Hematopoietic multipotent progenitor cell treated with erythropoietin and hydrocortisone succinate and interleukin-3 and kit ligand, for 15 days (in vitro differentiated cells): ENCODE data around the gene MEIOSIN.
"Not testable (repeated sequence)": the region's sequence is repeated elsewhere in the genome, so short reads cannot be mapped to it uniquely, and the experiment has no call there.

ENCODE experiments used
- DNase-seq: peaks from one replicate; pipeline ENCODE4 v3.0.0-alpha.2; 2015; ENCODE audit warnings: low spot score

Gene MEIOSIN

DNA sequence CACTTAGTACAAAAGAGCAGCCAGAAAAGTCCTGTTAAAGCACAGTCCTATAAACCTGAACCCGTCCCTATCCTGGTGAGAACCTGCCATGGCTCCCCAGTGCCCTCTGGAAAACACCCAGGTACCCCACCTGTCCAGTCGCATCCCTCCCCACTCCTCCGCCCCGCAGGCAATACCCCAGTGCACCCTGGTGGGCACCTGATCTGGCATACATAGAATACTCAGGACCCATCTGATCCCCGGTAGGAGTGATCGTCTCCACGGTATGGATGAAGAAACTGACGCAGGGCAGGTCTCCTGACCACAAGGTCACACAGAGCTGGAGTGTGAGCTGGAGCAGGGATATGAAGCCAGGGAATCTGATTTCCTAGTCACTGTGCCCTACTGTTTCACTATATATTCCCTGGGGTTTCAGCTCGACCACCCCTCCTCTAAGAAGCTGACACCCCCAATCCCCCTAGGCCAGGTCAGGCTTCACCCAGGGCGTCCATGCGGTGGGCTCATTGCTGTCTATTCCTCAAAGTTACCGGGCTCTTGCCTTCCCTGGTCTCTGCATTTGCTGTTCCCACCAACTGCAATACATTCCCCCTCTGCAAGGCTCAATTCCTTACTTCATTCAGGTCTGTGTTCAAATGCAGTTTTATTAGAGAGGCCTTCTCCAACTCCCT lies 15.1 kb upstream of the MEIOSIN start:
- DNase-seq: no peak

- DNase-seq: not testable (repeated sequence)
Observed at GRCh38 chr19:45720065-45720464, 13.2 kb upstream of the MEIOSIN start.

DNA sequence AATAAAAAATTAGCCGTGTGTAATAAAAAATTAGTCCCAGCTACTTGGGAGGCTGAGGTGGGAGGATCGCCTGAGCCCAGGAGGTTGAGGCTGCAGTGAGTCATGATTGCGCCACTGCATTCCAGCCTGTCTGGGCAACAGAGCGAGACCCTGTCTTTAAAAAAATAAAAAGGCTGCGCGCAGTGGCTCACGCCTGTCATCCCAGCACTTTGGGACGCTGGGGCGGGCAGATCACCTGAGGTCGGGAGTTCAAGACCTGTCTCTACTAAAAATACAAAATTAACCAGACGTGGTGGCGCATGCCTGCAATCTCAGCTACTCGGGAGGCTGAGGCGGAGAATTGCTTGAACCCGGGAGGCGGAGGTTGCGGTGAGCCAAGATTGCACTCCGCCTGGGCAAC lies 4.6 kb upstream of the MEIOSIN start:
- DNase-seq: not testable (repeated sequence)

- no peak for DNase-seq
Observed at GRCh38 chr19:45729800-45730290, 3.4 kb upstream of the MEIOSIN start.

DNA sequence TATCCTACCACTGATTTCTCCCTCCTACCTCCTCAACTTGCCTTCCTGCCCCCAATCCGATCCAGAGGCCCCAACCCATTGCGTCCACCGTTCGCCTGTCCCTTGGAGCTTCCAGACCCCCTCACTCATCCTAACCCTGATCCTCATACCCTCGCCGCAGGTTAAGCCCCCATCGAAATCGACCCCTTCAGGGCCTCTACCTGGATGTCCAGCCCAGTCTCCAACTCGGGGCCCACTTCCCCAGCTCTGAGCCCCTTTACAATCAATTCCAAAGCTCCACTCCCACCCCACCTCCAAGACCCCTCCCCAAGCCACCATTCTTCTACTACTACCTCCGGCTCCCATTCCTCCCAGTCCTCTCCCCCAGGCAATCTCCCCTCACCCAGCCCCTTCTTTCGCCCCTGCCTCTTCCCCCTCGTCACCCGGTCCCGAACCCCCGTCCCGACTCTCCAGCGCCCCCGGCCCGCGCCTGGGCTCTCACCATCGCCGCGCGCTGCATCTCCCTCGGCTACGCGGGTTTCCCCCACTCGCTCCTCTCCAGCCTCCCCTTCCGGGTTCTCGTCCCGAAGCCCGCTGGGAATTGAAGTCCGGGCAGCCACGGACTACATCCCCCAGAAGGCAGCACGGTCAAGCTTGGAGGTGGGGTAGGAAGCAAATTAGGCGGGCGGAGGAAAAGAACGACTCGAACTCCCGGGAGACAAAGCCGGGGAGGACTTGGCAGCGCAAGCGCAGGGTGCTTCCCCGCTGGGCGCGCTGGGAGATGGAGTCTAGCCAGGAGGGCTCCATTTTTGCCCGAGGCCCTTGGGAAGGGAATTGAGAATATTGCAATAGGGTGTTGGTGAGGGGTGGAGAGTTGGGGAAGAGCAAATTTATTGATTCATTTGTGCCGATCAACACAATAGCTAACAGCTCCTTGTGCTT lies 2.6 kb upstream of the MEIOSIN start, which contains the start of gene FBXO46:
TSS of gene FBXO46 (minus strand) at position 529 of the 921 bp plus-strand sequence. CDS start 17,401 bp downstream, outside the sequence.
- peak; percentile 90 for DNase-seq

- no peak for DNase-seq
Observed at GRCh38 chr19:45739498-45740439, 6.5 kb downstream of the MEIOSIN start.

- no peak for DNase-seq
Observed at GRCh38 chr19:45742969-45743368, 9.7 kb downstream of the MEIOSIN start.

- DNase-seq: no peak
Observed at GRCh38 chr19:45745606-45746005, 12.4 kb downstream of the MEIOSIN start.

DNA sequence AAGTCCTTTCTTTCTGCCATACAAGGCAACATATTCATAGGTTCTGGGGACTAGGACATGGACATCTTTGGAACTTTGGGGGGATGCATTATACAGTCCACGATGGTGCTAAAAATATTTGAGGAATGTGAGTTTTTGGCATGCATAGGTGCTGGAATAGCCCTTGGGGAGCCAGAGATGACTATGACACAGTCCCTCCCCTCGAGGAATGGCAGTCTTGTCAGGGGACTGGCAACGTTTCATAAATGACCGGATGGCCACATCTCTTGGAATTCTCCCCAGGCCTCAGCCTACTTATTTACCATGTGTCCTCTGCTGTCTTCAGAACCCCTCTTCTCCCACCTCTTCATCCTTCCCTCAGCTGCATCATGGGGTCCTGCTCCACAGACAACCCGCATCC lies 13.6 kb downstream of the MEIOSIN start:
- no peak for DNase-seq

DNA sequence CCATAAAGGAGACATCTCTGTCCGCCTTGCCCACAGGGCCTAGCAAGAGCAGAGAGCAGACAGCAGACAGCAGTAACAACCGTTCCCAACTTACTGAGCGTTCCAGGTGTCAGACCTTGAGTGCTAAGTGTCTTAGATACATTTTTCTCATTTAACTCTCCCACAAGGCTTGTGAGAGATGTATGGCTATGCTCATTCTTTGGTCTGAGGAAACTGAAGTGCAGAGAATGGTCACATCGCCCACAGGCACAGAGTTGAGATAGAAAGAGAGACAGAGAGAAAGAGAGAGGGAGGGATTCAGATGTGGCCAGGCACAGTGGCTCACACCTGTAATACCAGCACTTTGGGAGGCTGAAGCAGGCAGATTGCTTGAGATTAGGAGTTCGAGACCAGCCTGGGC lies 14.3 kb downstream of the MEIOSIN start:
- no peak for DNase-seq

GRCh38 chr19:45751483-45751882 lies 18.2 kb downstream of the MEIOSIN start:
- not testable (repeated sequence) for DNase-seq

DNA sequence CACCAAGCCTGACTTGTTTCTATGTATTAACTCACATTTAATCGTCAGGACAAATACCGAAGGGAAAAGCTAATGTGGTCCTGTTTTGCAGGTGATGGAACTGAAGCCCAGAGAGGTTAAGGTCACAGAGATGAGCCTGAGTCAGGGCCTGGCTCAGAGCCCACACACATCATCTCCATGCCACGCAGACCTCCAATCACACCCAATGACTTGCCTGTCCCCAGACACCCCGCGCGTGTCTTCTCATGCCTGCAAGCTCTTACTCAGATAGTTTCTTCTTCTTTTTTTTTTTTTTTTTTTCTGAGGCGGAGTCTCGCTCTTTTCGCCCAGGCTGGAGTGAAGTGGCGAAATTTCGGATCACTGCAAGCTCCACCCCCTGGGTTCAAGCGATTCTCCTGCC lies 19.4 kb downstream of the MEIOSIN start:
- DNase-seq: peak; percentile 25

DNA sequence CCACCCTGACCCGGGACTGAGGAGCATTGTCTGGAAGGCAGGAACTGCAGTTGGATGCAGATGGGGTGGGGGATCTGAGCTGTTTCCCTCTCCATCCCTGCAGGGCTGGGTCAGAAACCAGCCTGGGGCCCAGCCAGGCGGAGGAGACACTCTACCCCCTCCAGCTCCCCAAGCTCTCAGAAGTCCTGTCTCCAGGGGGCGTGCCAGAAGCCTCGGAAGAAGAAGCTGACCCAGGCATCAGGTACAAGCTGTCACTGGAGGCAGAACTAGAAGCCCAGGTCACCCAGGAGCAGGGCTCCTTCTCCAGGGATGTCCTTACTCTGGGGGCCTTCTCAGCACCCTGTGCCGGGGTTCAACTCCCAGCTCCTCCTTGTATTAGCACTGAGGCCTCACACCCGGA lies 20.3 kb downstream of the MEIOSIN start:
- DNase-seq: no peak

GRCh38 chr19:45754323-45754722 lies 21.1 kb downstream of the MEIOSIN start:
- no peak for DNase-seq

GRCh38 chr19:45757695-45758094 lies 24.5 kb downstream of the MEIOSIN start:
- no peak for DNase-seq

GRCh38 chr19:45758921-45759320 lies 25.7 kb downstream of the MEIOSIN start:
- no peak for DNase-seq

DNA sequence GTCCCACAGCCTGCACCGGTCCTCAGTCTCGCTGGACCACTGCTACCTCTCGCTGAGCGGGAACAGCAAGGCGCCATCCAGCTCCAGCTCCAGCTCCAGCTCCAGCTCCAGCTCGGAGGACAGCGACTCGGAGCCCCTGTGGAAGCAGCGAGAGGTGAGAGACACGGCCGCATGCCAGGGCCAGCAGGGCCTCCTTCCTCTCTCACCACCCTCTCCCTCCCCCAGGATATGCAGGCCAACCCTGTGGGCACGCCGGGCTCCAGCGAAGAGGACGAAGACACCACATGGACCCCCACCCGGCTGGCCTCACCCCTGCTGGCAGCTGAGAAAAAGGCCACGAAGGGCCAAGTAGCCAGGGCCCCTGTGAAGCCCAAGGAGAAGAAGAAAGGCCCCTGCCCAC lies 28.5 kb downstream of the MEIOSIN start:
- DNase-seq: no peak

- no peak for DNase-seq
Observed at GRCh38 chr19:45762870-45763631, 29.8 kb downstream of the MEIOSIN start.

GRCh38 chr19:45763691-45764294 lies 30.6 kb downstream of the MEIOSIN start:
- no peak for DNase-seq

GRCh38 chr19:45764475-45764874 lies 31.2 kb downstream of the MEIOSIN start:
- no peak for DNase-seq
